HL-60/S4 (cell line): ENCODE measurements around the gene UBE3C.

Source experiments
- in situ Hi-C: fragments of 300-500 bp; cut with MboI; formaldehyde crosslinking; loops from 2 replicates; pipeline ENCODE4 v1.14.3; 2022; ENCODE audit warnings: low sequenced_read_pairs

Gene UBE3C

GRCh38 chr7:157168571-157168970, 29.8 kb downstream of the UBE3C start:
- in situ Hi-C loops: no loop called here

GRCh38 chr7:157176771-157177170, 38.0 kb downstream of the UBE3C start:
- in situ Hi-C loops: no loop called here

DNA sequence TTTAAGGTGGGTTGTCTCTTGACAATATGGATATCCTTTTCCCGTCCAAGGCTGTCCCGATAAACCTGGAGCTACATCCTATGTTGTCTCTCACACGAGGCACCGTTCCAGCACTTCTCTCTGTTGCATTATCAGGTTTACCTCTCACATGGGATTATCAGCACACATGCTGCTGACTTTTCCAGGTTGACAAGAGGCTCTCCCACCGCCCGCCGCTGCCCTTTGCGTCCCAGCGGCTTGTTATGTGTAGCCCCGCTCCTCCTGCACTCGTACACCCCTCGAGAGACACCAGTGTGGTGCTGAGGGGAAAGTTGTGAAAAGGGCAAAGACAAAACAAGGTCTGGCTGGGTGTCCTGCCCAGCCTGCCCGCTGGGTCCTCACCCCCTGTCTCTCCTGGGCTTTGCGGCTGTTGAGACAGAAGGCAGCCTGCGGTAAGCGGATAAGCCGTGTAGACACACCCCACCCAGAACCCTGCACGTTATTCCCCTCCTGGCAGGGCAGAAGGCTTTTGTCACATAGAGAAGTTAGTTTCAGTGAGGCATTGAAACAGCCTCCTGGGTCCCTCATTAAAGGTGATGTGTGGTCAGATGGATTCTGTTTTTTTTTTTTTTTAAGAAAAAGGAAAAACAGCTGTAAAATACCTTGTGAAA, 38.7 kb downstream of the UBE3C start:
- in situ Hi-C loops: no loop called here

DNA sequence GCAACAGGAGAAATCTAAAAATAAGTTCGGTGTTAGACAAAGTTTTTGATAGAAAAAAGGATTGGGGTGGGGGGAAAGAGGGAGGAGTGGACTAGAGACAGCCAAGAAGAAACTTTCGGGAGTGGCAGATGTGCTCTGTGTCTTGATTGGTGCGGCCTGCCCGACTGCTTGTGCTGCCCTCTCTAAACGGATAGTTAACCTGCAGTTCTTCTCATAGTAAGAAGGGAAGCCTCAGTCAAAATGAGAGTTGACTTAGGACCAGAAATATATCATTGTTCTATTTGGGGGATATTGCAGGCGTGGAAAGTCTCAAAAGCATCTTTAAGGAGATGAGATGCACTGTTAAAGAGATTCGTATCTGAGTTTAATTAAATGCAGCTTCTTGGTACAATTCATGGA, 39.3 kb downstream of the UBE3C start:
- in situ Hi-C loops: no loop called here

DNA sequence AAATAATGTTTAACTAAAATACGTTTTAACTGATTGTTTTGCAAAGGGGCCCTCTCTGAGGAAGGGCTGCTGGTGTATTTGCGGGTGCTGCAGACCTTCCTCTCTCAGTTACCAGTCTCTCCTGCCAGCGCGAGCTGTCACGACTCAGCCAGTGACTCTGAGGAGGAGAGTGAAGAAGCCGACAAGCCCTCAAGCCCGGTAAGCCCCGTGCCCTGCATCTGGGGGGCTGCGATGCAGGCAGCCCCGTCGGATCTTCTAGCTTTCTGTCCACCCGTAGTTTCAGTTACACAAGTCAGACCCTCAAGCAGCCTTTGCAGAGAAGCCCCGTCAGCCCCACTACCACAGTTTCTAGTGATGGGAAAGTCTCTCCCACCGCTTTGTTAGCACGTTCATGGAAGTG, 45.1 kb downstream of the UBE3C start:
- in situ Hi-C loops: no loop called here

- in situ Hi-C loops: no loop called here
Measured at GRCh38 chr7:157188091-157188665, 49.5 kb downstream of the UBE3C start.

GRCh38 chr7:157189405-157189804, 50.7 kb downstream of the UBE3C start:
- in situ Hi-C loops: no loop called here

DNA sequence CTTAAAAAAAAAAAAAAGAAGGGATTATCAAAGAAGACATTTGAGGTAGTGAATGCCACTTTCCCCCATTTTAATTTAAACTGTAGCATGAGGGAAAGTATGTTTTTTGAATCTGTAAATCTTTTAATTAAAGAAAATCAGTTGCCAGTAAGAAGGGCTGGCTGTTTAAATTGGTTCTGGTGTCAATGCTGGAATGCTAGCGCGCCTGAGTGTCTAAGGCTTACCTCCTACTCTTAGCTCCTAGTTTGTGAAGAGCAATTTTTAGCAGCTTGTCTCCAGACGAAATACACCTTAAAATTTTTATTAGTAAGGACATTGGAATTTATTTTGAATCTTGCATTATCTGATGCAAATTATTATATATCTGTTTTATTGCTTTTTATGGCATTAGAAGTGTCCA, 54.1 kb downstream of the UBE3C start:
- in situ Hi-C loops: no loop called here

- in situ Hi-C loops: no loop called here
Measured at GRCh38 chr7:157193274-157193673, 54.5 kb downstream of the UBE3C start.

GRCh38 chr7:157194948-157195347, 56.2 kb downstream of the UBE3C start:
- in situ Hi-C loops: no loop called here

GRCh38 chr7:157195868-157196267, 57.1 kb downstream of the UBE3C start:
- in situ Hi-C loops: no loop called here

DNA sequence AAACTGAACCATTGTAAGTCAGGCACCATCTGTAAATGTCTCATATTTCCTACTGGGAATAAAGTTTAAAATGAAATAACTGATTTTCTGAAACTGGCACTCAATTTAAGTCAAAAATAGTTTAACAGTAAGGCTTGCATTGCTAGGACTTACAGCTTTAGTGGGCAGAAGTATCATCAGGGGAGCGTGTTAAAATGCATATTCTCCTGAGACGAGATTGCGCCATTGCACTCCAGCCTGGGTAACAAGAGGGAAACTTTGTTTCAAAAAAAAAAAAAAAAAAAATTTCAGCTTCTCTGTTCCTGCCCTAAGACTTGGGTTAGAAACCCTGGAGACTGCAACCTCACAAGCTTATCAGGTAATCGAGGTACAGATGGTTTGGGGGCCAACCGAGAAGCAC, 65.4 kb downstream of the UBE3C start:
- in situ Hi-C loops: no loop called here

GRCh38 chr7:157205438-157205837, 66.7 kb downstream of the UBE3C start:
- in situ Hi-C loops: no loop called here

DNA sequence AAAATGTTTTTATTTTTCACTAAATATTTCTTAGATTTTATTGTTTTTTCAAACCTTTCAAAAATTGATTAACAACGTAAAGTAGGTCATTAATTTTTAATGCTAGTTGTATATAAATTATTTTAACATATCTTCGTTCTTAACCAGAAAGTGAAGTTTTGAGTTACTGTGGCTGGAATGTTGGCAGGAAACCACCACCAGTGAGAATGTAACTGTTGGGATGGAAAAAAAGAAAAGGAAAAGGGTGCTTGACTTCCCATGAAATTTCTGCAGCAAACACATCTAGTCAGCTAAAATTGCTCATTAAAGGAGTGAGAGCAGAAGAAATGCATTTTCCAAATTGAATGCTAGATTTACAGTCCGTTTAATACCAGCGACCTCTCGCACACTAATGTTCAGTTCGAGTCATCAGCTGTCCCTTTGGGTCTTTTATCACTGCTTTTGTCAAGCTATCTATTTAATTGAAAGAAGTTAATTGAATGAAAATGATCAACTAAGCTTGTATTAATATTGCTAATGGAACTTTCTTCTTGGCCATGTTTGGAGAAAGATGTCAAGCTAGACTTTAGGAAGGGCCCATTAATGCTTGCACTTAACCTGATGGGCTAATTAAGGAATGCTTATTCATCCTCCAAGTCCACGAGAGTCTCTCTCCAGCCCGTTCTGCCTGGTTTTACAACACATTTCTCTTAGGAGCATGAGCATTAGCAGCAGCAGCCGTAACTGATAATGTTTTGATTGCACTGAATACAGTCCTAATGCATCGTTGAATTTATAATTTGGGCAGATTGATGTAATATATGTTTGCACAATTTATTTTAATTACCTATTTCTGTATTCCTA, 70.1 kb downstream of the UBE3C start:
- in situ Hi-C loops: no loop called here

GRCh38 chr7:157210682-157211081, 72.0 kb downstream of the UBE3C start:
- in situ Hi-C loops: no loop called here

DNA sequence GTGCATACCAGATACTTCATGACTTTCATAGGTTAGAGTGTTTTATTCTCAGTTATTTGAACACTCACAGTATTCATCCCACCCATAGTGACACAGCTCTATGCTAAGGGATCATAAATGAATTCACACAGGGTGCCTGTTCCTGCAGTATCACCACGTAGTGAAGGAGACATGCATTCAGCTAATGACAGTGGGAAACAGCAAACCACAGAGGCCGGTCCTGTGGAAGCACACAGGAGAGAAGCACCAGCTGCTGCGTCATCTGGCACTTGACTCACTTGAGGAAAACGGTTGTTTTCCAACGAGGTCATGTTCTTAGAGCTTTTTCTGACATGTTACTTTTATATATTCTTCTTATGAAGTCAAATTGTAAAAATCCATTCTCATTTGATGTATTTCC, 73.0 kb downstream of the UBE3C start:
- in situ Hi-C loops: no loop called here

DNA sequence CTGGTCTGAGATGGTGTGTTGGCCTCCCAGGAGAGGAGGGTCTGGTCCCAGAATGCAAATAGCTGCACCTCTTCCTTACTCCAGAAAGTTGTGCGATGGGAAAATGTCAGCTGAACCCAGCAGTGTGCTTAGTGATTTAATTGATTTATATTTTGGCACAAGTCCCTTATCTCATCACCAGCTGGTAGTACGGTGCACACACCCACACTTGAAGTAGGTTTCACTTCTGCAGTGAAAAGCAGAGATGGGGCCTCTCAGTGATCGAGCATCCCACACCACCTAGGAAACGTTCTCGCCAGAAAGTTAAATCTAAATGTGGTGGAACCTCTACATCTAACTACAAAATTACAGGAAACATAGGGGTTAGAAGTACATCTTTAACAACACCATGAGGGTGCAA, 80.4 kb downstream of the UBE3C start:
- in situ Hi-C loops: no loop called here

DNA sequence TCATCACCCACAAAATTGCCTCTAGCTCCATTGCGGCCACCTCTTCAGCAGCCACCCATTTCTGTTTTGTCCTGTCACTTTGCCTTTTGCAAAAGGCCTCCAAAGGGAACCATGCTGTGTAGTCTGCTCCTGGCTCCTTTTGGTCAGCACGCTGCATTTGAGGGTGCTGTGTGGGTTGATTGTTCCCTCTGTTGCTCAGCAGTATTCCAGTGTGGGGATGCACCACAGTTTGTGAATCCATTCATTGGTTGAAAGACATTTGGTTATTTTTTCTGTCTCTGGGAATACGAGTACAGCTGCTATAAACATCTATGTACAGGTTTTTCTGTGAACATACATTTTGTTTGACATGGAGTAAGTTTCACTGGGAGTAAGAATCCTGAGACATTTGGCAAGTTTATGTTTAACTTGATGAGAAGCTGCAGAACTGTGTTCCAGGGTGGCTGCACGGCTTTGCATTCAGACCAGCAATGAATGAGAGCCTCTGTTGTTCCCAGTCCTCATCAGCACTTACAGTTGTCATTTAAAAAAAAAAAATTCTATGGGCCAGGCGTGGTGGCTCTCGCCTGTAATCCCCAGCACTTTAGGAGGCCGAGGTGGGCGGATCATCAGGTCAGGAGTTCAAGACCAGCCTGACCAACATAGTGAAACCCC, 82.3 kb downstream of the UBE3C start:
- in situ Hi-C loops: no loop called here

DNA sequence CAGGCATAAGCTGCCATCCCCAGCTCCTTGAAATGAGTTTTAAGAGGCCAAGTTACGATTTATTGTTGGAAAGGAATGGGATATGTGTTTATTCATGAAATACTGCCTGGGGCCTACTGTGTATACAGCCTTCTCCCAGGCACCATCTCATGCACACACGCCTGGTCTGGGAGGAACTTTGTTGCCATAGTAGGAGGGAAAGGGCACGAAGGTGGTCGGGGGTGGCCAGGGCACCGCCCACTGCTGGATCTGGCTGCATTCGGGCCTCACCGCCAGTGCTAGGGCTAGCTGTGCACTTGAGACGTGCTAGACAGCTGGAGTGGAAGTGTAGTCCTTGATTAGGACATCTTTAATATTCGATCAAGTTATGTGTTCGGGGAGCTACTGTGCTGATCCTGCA, 84.0 kb downstream of the UBE3C start:
- in situ Hi-C loops: no loop called here

DNA sequence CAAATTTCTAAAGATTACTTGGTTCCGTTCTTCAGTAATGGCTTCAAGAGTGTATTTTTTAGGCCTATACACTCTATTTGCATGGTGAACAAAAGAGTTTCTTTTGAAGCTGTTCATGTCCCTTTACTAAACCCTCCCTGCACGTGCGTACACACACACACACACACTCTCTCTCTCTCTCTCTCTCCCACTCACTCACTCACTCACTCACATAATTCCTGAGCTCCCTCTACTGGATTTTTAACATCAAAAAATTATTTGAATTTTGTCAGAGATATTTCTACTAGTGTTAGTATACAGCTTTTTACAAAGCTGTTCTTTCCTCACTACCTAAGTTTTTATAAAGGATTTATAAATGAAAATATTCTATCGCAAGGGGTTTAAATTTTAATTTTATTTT, 85.9 kb downstream of the UBE3C start:
- in situ Hi-C loops: no loop called here

GRCh38 chr7:157228864-157229422, 90.2 kb downstream of the UBE3C start:
- in situ Hi-C loops: no loop called here
